ENCODE results near the gene CCNL2.

Gene CCNL2

DNA sequence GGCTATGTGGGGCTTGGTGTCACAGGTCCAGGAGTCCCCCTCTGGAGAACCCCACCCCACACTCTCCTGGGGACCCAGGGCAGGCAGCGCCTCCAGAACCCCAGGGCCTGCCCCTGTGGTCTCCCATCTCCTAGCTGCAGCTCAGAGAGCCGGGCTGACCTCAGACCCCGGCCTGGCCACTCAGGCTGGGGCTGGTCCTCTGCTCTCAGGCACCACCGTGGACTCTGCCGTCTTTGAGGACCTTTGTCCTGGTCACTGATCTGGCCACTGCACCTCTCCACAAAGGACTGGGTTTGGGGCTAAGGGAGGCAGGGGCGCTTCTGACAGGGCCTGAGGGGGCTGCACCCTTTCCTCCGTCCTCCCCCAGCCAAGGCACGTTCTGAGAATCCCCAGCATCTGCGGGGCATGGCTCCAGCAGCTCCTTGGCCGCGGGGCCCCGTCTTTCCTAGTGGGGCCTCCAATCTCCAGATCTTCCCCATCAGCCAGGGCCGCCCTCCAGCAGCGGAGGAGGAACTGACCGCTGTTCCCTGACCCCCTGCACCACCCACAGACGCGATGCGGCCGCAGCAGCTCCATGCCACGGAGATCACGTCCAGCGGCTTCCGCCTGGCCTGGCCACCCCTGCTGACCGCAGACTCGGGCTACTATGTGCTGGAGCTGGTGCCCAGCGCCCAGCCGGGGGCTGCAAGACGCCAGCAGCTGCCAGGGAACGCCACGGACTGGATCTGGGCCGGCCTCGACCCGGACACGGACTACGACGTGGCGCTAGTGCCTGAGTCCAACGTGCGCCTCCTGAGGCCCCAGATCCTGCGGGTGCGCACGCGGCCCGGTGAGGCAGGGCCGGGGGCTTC, 39.6 kb upstream of the CCNL2 start:
- H3K27me3 ChIP-seq (ENCODE audit: insufficient read depth, low read length, poor library complexity): no peaks in the 10 kb centered on the region
- no peak overlapping the region for H2AFZ ChIP-seq (ENCODE audit: low read depth, low read length)
- no peak overlapping the region for H3K27ac ChIP-seq (ENCODE audit: low read length)
- H3K4me3 ChIP-seq (ENCODE audit: low read depth in 1 of 2, low read length in 2 of 2): no peak overlapping the region
- DNase-seq (no peak), ATAC-seq (ENCODE audit: insufficient read depth, low read depth) (no peak)
- no peak overlapping the region for H3K4me2 ChIP-seq (ENCODE audit: insufficient read depth, low read length)
- H3K9me3 ChIP-seq (ENCODE audit: insufficient read depth, low read length, severe bottlenecking): no peaks in the 10 kb centered on the region
- H3K79me2 ChIP-seq (ENCODE audit: insufficient read depth, low read length): no peaks in the 10 kb centered on the region
- no peak overlapping the region for H3K9ac ChIP-seq (ENCODE audit: low read depth, low read length)
- H3K36me3 ChIP-seq (ENCODE audit: insufficient read depth, low read length): no peaks in the 10 kb centered on the region
- H4K20me1 ChIP-seq (ENCODE audit: insufficient read depth, low read length): no peaks in the 10 kb centered on the region
- TF ChIP-seq EZH2 (IDR thresholded peaks at IDR 0.05; ENCODE audit: borderline replicate concordance, low read depth, low read length, severe bottlenecking): no peak
- TF ChIP-seq, protein P1, sequence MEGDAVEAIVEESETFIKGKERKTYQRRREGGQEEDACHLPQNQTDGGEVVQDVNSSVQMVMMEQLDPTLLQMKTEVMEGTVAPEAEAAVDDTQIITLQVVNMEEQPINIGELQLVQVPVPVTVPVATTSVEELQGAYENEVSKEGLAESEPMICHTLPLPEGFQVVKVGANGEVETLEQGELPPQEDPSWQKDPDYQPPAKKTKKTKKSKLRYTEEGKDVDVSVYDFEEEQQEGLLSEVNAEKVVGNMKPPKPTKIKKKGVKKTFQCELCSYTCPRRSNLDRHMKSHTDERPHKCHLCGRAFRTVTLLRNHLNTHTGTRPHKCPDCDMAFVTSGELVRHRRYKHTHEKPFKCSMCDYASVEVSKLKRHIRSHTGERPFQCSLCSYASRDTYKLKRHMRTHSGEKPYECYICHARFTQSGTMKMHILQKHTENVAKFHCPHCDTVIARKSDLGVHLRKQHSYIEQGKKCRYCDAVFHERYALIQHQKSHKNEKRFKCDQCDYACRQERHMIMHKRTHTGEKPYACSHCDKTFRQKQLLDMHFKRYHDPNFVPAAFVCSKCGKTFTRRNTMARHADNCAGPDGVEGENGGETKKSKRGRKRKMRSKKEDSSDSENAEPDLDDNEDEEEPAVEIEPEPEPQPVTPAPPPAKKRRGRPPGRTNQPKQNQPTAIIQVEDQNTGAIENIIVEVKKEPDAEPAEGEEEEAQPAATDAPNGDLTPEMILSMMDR (IDR thresholded peaks at IDR 0.05; ENCODE audit: borderline replicate concordance, extremely low read depth, low read length, poor library complexity, severe bottlenecking): no peak
- no peaks in the 10 kb centered on the region for H3K4me1 ChIP-seq (ENCODE audit: insufficient read depth, low read length)

DNA sequence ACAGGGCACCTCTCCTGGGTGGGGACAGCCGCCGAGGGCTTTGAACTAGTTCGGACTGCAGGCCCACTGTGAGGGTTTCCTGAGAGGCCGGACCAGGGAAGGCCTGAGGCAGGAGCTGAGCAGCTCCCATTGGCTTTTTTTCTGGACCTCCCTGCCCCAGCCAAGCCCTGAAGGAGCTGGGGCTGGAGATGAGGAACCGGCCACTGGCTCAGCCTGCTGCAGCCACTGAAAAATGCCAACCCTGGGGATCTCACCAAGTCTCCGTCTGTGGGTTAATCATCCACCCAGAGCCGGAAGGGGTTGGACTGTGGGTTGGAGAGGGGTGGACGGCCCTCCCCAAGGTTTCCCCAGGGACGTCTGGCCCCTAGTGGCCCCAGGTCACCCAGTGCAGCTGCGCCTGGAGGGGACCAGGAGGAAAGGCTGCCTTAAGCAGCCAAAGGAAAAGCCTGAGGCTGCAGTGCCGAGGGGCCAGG, 38.8 kb upstream of the CCNL2 start:
- DNase-seq (no peak), ATAC-seq (ENCODE audit: insufficient read depth, low read depth) (no peak)
- no peaks in the 10 kb centered on the region for H3K36me3 ChIP-seq (ENCODE audit: insufficient read depth, low read length)
- no peak for TF ChIP-seq EZH2 (IDR thresholded peaks at IDR 0.05; ENCODE audit: borderline replicate concordance, low read depth, low read length, severe bottlenecking)
- TF ChIP-seq, protein P1 (IDR thresholded peaks at IDR 0.05; ENCODE audit: borderline replicate concordance, extremely low read depth, low read length, poor library complexity, severe bottlenecking): no peak
- H3K27me3 ChIP-seq (ENCODE audit: insufficient read depth, low read length, poor library complexity): no peaks in the 10 kb centered on the region
- H3K9me3 ChIP-seq (ENCODE audit: insufficient read depth, low read length, severe bottlenecking): no peaks in the 10 kb centered on the region
- H3K27ac ChIP-seq (ENCODE audit: low read length): no peak overlapping the region
- H2AFZ ChIP-seq (ENCODE audit: low read depth, low read length): no peak overlapping the region
- no peak overlapping the region for H3K4me3 ChIP-seq (ENCODE audit: low read depth in 1 of 2, low read length in 2 of 2)
- H3K79me2 ChIP-seq (ENCODE audit: insufficient read depth, low read length): no peaks in the 10 kb centered on the region
- H3K4me1 ChIP-seq (ENCODE audit: insufficient read depth, low read length): no peaks in the 10 kb centered on the region
- H3K9ac ChIP-seq (ENCODE audit: low read depth, low read length): no peak overlapping the region
- no peaks in the 10 kb centered on the region for H4K20me1 ChIP-seq (ENCODE audit: insufficient read depth, low read length)
- no peak overlapping the region for H3K4me2 ChIP-seq (ENCODE audit: insufficient read depth, low read length)

DNA sequence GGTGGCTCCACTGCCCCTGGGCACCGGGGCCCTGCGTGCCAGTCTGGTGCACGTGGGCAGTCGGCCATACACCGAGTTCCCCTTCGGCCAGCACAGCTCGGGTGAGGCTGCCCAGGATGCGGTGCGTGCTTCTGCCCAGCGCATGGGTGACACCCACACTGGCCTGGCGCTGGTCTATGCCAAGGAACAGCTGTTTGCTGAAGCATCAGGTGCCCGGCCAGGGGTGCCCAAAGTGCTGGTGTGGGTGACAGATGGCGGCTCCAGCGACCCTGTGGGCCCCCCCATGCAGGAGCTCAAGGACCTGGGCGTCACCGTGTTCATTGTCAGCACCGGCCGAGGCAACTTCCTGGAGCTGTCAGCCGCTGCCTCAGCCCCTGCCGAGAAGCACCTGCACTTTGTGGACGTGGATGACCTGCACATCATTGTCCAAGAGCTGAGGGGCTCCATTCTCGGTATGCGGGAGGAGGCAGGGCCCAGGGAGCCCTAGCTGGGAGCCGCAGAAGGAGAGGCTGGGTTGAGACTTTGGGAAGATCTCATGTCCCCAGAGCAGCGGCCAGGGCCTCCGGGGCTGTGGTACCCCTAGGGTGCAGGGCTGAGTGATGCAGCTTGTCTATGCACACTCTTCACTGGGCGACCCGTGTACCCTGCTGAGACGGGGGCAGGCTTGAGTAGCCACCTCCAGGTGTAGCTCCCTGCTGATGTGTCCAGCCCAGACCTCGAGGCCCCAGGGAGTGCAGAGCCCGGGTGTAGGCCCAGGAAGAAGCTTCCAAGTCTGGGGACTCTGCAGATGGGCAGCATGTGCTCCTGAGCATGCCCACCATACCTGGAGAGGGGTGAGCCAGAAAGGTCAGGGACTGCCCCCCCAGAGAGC, 38.1 kb upstream of the CCNL2 start:
- H3K4me3 ChIP-seq (ENCODE audit: low read depth in 1 of 2, low read length in 2 of 2): no peak overlapping the region
- H3K36me3 ChIP-seq (ENCODE audit: insufficient read depth, low read length): no peaks in the 10 kb centered on the region
- DNase-seq (no peak), ATAC-seq (ENCODE audit: insufficient read depth, low read depth) (no peak)
- H3K9me3 ChIP-seq (ENCODE audit: insufficient read depth, low read length, severe bottlenecking): no peaks in the 10 kb centered on the region
- no peaks in the 10 kb centered on the region for H4K20me1 ChIP-seq (ENCODE audit: insufficient read depth, low read length)
- TF ChIP-seq, protein P1 (IDR thresholded peaks at IDR 0.05; ENCODE audit: borderline replicate concordance, extremely low read depth, low read length, poor library complexity, severe bottlenecking): no peak
- TF ChIP-seq EZH2 (IDR thresholded peaks at IDR 0.05; ENCODE audit: borderline replicate concordance, low read depth, low read length, severe bottlenecking): no peak
- no peaks in the 10 kb centered on the region for H3K79me2 ChIP-seq (ENCODE audit: insufficient read depth, low read length)
- H3K4me1 ChIP-seq (ENCODE audit: insufficient read depth, low read length): no peaks in the 10 kb centered on the region
- H3K9ac ChIP-seq (ENCODE audit: low read depth, low read length): no peak overlapping the region
- no peak overlapping the region for H2AFZ ChIP-seq (ENCODE audit: low read depth, low read length)
- H3K27me3 ChIP-seq (ENCODE audit: insufficient read depth, low read length, poor library complexity): no peaks in the 10 kb centered on the region
- H3K27ac ChIP-seq (ENCODE audit: low read length): no peak overlapping the region
- H3K4me2 ChIP-seq (ENCODE audit: insufficient read depth, low read length): no peak overlapping the region

Measured in DND-41 (cell line).